Omental fat pad (tissue), 4 donors: Measurements from ENCODE around the gene MPZL3. TPM values are rescaled to one million over a fixed set of nuclear protein-coding genes. Genes with fewer than 3 reads are reported as not detected.

Source experiments
- ATAC-seq: fragments of 150-250 bp; one replicate; pipeline ENCODE4 v1.9.1; 2016; ENCODE audit warnings: mild to moderate bottlenecking, moderate library complexity; ENCODE audit not compliant: low FRiP score
- DNase-seq: peaks from one replicate; pipeline ENCODE4 v3.0.0-alpha.2; 2019; ENCODE audit warnings: low spot score
- total RNA-seq, 4 donors: library from RNA; depleted of rRNA; stranded (reverse); fragments of >200 nt; gene quantifications; one replicate each; pipeline ENCODE4 v1.1.0, GENCODE V29; 2016
- TF ChIP-seq, protein P1 (sequence below), 3 donors: fragments of 450-650 bp; IDR thresholded peaks; one replicate each; pipeline ENCODE4 v1.5.1; 2016 to 2017; ENCODE audit warnings: antibody characterized with exemption in 3 of 3, mild to moderate bottlenecking in 3 of 3, moderate library complexity in 2 of 3

The MPZL3 gene
- total RNA-seq, 4 donors from 2014 or later: 1.3 to 2.5 (median 2.4) TPM

DNA sequence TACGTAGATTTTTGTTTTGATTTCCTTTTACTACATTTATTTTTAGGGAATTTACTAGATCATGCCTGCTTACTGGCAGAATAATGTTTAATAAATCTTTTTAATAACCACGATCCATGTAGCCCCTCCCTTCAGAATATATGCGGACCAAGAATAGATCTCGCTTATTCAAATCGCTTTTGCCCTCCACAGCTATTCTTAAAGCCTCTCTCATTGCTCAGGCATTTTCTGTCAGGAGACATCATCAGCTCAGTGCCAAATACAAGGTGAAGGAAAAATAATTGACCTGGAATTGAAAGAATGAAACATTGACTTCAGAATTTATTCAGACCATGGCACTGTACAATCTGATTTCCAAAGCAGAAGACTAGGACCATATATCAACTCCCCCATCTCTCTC is 17.3 kb downstream of the MPZL3 start:
- ATAC-seq (no peak), DNase-seq (no peak)
- TF ChIP-seq, protein P1, sequence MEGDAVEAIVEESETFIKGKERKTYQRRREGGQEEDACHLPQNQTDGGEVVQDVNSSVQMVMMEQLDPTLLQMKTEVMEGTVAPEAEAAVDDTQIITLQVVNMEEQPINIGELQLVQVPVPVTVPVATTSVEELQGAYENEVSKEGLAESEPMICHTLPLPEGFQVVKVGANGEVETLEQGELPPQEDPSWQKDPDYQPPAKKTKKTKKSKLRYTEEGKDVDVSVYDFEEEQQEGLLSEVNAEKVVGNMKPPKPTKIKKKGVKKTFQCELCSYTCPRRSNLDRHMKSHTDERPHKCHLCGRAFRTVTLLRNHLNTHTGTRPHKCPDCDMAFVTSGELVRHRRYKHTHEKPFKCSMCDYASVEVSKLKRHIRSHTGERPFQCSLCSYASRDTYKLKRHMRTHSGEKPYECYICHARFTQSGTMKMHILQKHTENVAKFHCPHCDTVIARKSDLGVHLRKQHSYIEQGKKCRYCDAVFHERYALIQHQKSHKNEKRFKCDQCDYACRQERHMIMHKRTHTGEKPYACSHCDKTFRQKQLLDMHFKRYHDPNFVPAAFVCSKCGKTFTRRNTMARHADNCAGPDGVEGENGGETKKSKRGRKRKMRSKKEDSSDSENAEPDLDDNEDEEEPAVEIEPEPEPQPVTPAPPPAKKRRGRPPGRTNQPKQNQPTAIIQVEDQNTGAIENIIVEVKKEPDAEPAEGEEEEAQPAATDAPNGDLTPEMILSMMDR (IDR thresholded peaks at IDR 0.05): no peak

DNA sequence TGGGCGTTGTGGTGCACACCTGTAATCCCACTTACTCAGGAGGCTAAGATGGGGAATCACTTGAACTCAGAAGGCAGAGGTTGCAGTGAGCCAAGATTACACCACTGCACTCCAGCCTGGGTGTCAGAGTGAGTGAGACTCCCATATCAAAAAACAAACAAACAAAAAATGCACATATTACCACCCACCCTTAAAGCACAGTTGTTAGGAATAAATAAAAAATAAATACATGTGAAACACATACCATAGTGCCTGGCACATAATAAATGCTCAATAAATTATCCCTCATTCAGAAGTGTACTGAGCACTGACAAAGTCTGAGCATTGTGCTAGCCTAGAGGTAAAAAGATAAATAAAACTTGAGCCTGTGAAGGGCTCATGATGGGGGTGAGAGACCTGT is 18.3 kb downstream of the MPZL3 start:
- TF ChIP-seq, protein P1 (IDR thresholded peaks at IDR 0.05): no peak
- DNase-seq (no peak), ATAC-seq (no peak)

DNA sequence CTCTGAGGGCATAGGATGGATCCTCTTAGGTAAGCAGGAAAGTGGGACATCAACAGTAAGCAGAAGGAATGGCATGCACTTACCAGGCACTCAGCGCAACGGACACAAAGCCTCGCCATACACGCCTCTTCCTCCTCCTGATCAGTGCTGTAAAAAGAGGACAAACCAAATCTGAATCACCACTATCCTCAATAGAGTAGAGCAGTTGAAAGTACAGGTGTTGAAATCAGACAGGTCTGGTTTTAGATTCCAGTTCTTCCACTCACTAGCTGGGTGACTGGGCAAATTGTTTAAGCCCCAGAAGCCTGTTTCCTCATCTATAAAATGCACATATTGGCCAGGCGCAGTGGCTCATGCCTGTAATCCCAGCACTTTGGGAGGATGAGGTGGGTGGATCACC is 18.8 kb downstream of the MPZL3 start:
- no peak for DNase-seq
- TF ChIP-seq, protein P1 (IDR thresholded peaks at IDR 0.05): no peak

DNA sequence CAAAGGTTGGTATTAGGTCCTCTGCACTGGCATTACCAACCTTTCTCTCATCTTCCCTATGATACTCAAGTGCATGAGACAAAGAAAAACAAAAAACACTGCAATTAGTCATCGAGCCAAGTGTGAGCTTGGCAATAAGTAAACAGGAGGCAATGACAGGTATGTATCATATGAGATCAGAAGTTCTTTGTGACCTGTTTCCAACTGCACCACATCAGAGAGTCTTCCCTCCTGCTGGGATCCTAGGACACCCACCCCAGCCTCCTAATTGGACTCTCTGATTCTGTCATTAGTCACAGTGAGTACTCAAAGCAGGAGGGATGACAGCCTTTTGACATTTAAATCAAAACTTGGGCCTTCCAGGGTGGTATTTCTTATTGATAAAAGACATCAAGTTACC is 19.5 kb downstream of the MPZL3 start:
- TF ChIP-seq, protein P1 (IDR thresholded peaks at IDR 0.05): no peak
- no peak for ATAC-seq

More for the DNA sequence above, 18.8 kb downstream of the MPZL3 start:
- no peak for ATAC-seq

DNA sequence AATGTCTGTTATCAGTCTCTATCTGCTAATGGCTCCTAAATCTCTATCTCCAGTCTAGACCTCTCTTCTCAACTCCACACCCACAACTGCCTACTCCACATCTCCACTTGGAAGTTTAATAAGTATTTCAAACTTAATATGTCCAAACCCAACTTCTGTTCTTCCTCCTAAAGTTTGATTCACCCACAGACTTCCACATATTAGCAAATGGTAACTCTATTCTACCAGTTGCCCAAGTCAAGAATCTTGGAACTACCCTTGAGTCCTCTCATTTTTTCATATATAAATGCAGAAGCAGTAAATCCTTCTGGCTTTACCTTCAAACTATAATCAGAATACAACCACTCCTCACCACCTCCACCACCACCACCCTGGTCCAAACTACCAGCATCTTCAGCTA is 20.7 kb downstream of the MPZL3 start:
- DNase-seq: no peak
- ATAC-seq: no peak
- TF ChIP-seq, protein P1 (IDR thresholded peaks at IDR 0.05): no peak

More for the DNA sequence above, 19.5 kb downstream of the MPZL3 start:
- DNase-seq: no peak

DNA sequence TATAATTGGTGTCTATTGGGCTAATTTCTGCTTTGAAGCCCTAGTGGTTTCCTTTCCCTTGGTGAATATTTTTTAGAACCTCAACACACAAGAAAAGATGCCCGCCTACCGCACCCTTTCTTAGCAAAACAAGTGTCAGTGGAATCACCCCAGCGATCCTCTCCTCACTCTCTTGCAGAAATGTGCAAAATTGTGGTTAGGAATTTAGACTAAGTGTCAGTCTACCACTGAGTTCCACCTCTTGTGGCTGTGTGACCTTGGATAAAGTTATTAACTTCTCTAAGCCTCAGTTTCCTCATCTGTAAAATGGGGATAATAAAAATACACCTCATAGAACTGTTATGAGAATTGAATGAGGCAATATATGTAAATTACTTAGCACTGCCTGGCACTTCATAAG is 22.1 kb downstream of the MPZL3 start:
- ATAC-seq (no peak), DNase-seq (no peak)
- TF ChIP-seq, protein P1 (IDR thresholded peaks at IDR 0.05): no peak

DNA sequence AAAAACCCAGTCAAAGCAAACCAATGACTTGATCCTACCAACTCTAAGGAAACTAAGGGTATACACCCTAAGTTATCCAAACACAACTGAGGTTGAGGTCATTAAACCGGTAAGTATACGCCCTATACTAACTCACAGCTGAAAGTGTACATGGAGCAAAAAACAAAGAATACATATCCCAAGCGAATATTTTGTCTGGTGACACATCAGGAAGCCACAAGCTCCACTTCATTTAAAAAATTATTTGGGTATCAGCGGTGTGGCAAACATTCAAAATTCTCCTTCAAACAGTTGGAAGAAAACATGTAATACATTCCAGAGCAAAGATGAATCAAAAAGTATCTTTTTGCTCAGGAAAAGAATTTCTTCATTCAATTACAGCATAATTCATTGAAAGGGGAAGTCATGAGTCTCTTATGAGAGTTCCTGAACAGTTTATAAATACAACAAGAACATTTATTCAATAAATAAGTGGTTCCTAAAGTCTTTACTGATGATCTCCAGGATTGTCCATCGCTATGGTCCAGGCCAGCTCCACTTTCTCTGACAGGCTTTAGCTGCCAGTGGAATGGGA is 22.8 kb downstream of the MPZL3 start:
- TF ChIP-seq, protein P1 (IDR thresholded peaks at IDR 0.05): no peak
- no peak for DNase-seq
- ATAC-seq: no peak
